ENCODE data around the gene PTOV1. TPM values are rescaled to one million over a fixed set of nuclear protein-coding genes. Genes with fewer than 3 reads are reported as not detected.

PTOV1 gene
- total RNA-seq, 1 experiment from 2014 or later, result 114 TPM

GRCh38 chr19:49872245-49873128 is 21.5 kb downstream of the PTOV1 start:
- Histone ChIP-seq H3K27ac (ENCODE audit: low read length) (peak overlapping the region; percentile 40), H3K4me1 (ENCODE audit: control insufficient read depth, insufficient read depth, low read length) (peaks cover 25% of the 10 kb centered on the region), H3K4me3 (ENCODE audit: low read depth in 2 of 2, low read length in 2 of 2) (no peak overlapping the region), H3K36me3 (ENCODE audit: control insufficient read depth, insufficient read depth, low read length) (peaks cover 5% of the 10 kb centered on the region; the same call in 1 of the 2 replicates), H3K9me3 (ENCODE audit: control insufficient read depth, insufficient read depth, low read depth, low read length) (no peaks in the 10 kb centered on the region), H3K27me3 (ENCODE audit: control insufficient read depth, insufficient read depth, low read length) (no peaks in the 10 kb centered on the region)
- no peak for ATAC-seq
- no TSS peak for BruUV-seq (replicated peaks)
- ChIA-PET CTCF (no interaction called here), POLR2A (no interaction called here)
- in situ Hi-C loops (cut with HindIII; ENCODE audit: low pct_unique_long_range_greater_than_20kb, low sequenced_read_pairs) (no loop called here), intact Hi-C loops (cut with micrococcal nuclease; ENCODE audit: unreplicated experiment) (no loop called here)
- DNase-seq (ENCODE audit: low read depth, low spot score), result no peak
- TF ChIP-seq REST (IDR thresholded peaks at IDR 0.05; ENCODE audit: insufficient read depth in 1 of 2, low read depth in 2 of 2, low read length in 1 of 2) (no peak), CTCF (IDR thresholded peaks at IDR 0.05) (no peak), SIN3A (IDR thresholded peaks at IDR 0.05; ENCODE audit: borderline replicate concordance, insufficient read depth, low read depth, low read length) (no peak), TCF7L2 (IDR thresholded peaks at IDR 0.05; ENCODE audit: low read depth, low read length) (no peak), POLR2AphosphoS5 (IDR thresholded peaks at IDR 0.05; ENCODE audit: low read depth, low read length) (no peak)

GRCh38 chr19:49873129-49873521 is 22.2 kb downstream of the PTOV1 start:
- Histone ChIP-seq H3K4me1 (ENCODE audit: control insufficient read depth, insufficient read depth, low read length) (peaks cover 25% of the 10 kb centered on the region), H3K27ac (ENCODE audit: low read length) (no peak overlapping the region), H3K9me3 (ENCODE audit: control insufficient read depth, insufficient read depth, low read depth, low read length) (no peaks in the 10 kb centered on the region), H3K4me3 (ENCODE audit: low read depth in 2 of 2, low read length in 2 of 2) (no peak overlapping the region), H3K27me3 (ENCODE audit: control insufficient read depth, insufficient read depth, low read length) (no peaks in the 10 kb centered on the region), H3K36me3 (ENCODE audit: control insufficient read depth, insufficient read depth, low read length) (peaks cover 5% of the 10 kb centered on the region; the same call in 1 of the 2 replicates)
- intact Hi-C loops (cut with micrococcal nuclease; ENCODE audit: unreplicated experiment) (no loop called here), in situ Hi-C loops (cut with HindIII; ENCODE audit: low pct_unique_long_range_greater_than_20kb, low sequenced_read_pairs) (no loop called here)
- TF ChIP-seq TCF7L2 (IDR thresholded peaks at IDR 0.05; ENCODE audit: low read depth, low read length) (no peak), CTCF (IDR thresholded peaks at IDR 0.05) (no peak), POLR2AphosphoS5 (IDR thresholded peaks at IDR 0.05; ENCODE audit: low read depth, low read length) (no peak), SIN3A (IDR thresholded peaks at IDR 0.05; ENCODE audit: borderline replicate concordance, insufficient read depth, low read depth, low read length) (no peak), REST (IDR thresholded peaks at IDR 0.05; ENCODE audit: insufficient read depth in 1 of 2, low read depth in 2 of 2, low read length in 1 of 2) (no peak)
- ATAC-seq (no peak), DNase-seq (ENCODE audit: low read depth, low spot score) (no peak)
- ChIA-PET CTCF (no interaction called here), POLR2A (no interaction called here)
- no TSS peak for BruUV-seq (replicated peaks)
